CD8-positive, alpha-beta memory T cell (primary cell): ENCODE data around the gene MBOAT2. TPM values are rescaled to one million over a fixed set of nuclear protein-coding genes. Genes with fewer than 3 reads are reported as not detected.

Source experiments
- CTCF ChIA-PET: fragments of 350-600 bp; sonication (Branson Sonifier 250); formaldehyde crosslinking; loops from one replicate; lab custom pipeline; 2021; ENCODE audit warnings: antibody characterized with exemption; lab: Charles Lee
- POLR2A ChIA-PET: fragments of 350-600 bp; sonication (Branson Sonifier 250); formaldehyde crosslinking; loops from one replicate; lab custom pipeline; 2021; ENCODE audit warnings: antibody characterized with exemption; lab: Charles Lee
- DNase-seq, 5 donors: peaks; one replicate each; pipeline versions ENCODE4 v3.0.0 to v3.0.0-alpha.2; 2020 to 2022; ENCODE audit warnings: mixed read lengths in 1 of 5
- H3K27ac ChIP-seq: one replicate; pipeline ENCODE4 v1.7.0; 2013; ENCODE audit warnings: low read depth, mild to moderate bottlenecking, low read length, moderate library complexity
- H3K27me3 ChIP-seq: 2 replicates; pipeline ENCODE4 v1.7.0; 2013; ENCODE audit warnings: low read length, mild to moderate bottlenecking; ENCODE audit not compliant: insufficient read depth, poor library complexity, severe bottlenecking
- H3K36me3 ChIP-seq: 2 replicates; pipeline ENCODE4 v1.7.0; 2013; ENCODE audit warnings: mild to moderate bottlenecking, low read length, moderate library complexity; ENCODE audit not compliant: insufficient read depth
- H3K4me1 ChIP-seq: 2 replicates; pipeline ENCODE4 v1.7.0; 2013; ENCODE audit warnings: mild to moderate bottlenecking, low read length, moderate library complexity; ENCODE audit not compliant: insufficient read depth
- H3K4me3 ChIP-seq: 2 replicates; pipeline ENCODE4 v1.7.0; 2013; ENCODE audit warnings: mild to moderate bottlenecking, low read length
- H3K9me3 ChIP-seq: 2 replicates; pipeline ENCODE4 v1.7.0; 2013; ENCODE audit warnings: mild to moderate bottlenecking, low read length
- H3K27ac Mint-ChIP-seq, 8 donors: one replicate each; pipeline ENCODE4 v1.8.0; 2020 to 2021; ENCODE audit warnings: mixed read lengths in 8 of 8, mild to moderate bottlenecking in 6 of 8, inconsistent platforms in 3 of 8, moderate library complexity in 3 of 8
- H3K27me3 Mint-ChIP-seq, 2 donors: one replicate each; pipeline ENCODE4 v1.8.0; 2020 to 2021; ENCODE audit warnings: mixed read lengths in 2 of 2, mild to moderate bottlenecking in 1 of 2, moderate library complexity in 1 of 2
- H3K36me3 Mint-ChIP-seq, 3 donors: one replicate each; pipeline ENCODE4 v1.8.0; 2020 to 2021; ENCODE audit warnings: mixed read lengths in 3 of 3, inconsistent platforms in 1 of 3, mild to moderate bottlenecking in 1 of 3
- H3K4me1 Mint-ChIP-seq, 3 donors: one replicate each; pipeline ENCODE4 v1.8.0; 2020 to 2021; ENCODE audit warnings: mixed read lengths in 3 of 3, inconsistent platforms in 1 of 3, mild to moderate bottlenecking in 1 of 3
- H3K4me3 Mint-ChIP-seq, 7 donors: one replicate each; pipeline ENCODE4 v1.8.0; 2020 to 2021; ENCODE audit warnings: mixed read lengths in 7 of 7, mild to moderate bottlenecking in 6 of 7, moderate library complexity in 4 of 7, inconsistent platforms in 2 of 7
- H3K9me3 Mint-ChIP-seq, 5 donors: one replicate each; pipeline ENCODE4 v1.8.0; 2020 to 2022; ENCODE audit warnings: mixed read lengths in 5 of 5, mild to moderate bottlenecking in 3 of 5, moderate library complexity in 2 of 5, inconsistent platforms in 1 of 5
- polyA plus RNA-seq: library from polyadenylated mRNA; unstranded; fragments of 300-500 nt; fragmentation: Illumina TruSeq; gene quantifications from one replicate; pipeline ENCODE4 v1.2.3, GENCODE V29; 2021
- total RNA-seq, 2 experiments: library from RNA; stranded (reverse); gene quantifications; one replicate each; pipeline ENCODE4 v1.2.3, GENCODE V29; 2021

MBOAT2 gene
- total and polyA plus RNA-seq, 3 experiments from 2014 or later = 0.62 to 3.3 (median 3.2) TPM

GRCh38 chr2:8840475-8841091 is 162.9 kb downstream of the MBOAT2 start:
- peaks cover 11 to 22% of the 10 kb centered on the region in 2 donors for H3K27me3 Mint-ChIP-seq
- Histone ChIP-seq H3K36me3 (no peaks in the 10 kb centered on the region), H3K9me3 (no peaks in the 10 kb centered on the region), H3K4me3 (no peak overlapping the region), H3K4me1 (peaks cover 15% of the 10 kb centered on the region), H3K27me3 (no peaks in the 10 kb centered on the region), H3K27ac (no peak overlapping the region)
- H3K4me3 Mint-ChIP-seq = peak overlapping the region in 1 of 7 donors; percentile 36
- no peaks in the 10 kb centered on the region for H3K9me3 Mint-ChIP-seq
- CTCF ChIA-PET = no interaction called here
- H3K4me1 Mint-ChIP-seq = peaks cover 24 to 34% (median 26%) of the 10 kb centered on the region in 3 donors
- H3K27ac Mint-ChIP-seq = peak overlapping the region in 1 of 8 donors; percentile 53
- peaks cover 0 to 7% (median 0%) of the 10 kb centered on the region in 3 donors for H3K36me3 Mint-ChIP-seq
- POLR2A ChIA-PET = no interaction called here
- DNase-seq = no peak

- peaks cover 25% of the 10 kb centered on the region for H3K4me1 ChIP-seq
- Mint-ChIP-seq H3K27me3 (peaks cover 3 to 11% of the 10 kb centered on the region in 2 donors), H3K27ac (peak overlapping the region in 1 of 8 donors; percentile 72), H3K4me1 (peaks cover 36 to 46% (median 38%) of the 10 kb centered on the region in 3 donors), H3K36me3 (peaks cover 0 to 7% (median 0%) of the 10 kb centered on the region in 3 donors), H3K9me3 (no peaks in the 10 kb centered on the region), H3K4me3 (peak overlapping the region in 1 of 7 donors; percentile 77)
- H3K27ac ChIP-seq = no peak overlapping the region
- no peaks in the 10 kb centered on the region for H3K9me3 ChIP-seq
- POLR2A ChIA-PET = interaction anchor here (0.6 to 0.7 kb wide), 2 partner anchors 33 to 716 kb away, joined by 3 read pairs; partner anchors contain the start of gene ADAM17
- H3K36me3 ChIP-seq = no peaks in the 10 kb centered on the region
- no peaks in the 10 kb centered on the region for H3K27me3 ChIP-seq
- H3K4me3 ChIP-seq = no peak overlapping the region
- CTCF ChIA-PET = no interaction called here
- no peak for DNase-seq
Observed at GRCh38 chr2:8839189-8839965, 164.1 kb downstream of the MBOAT2 start.

GRCh38 chr2:8837795-8838140 is 165.7 kb downstream of the MBOAT2 start:
- Histone ChIP-seq H3K4me1 (peaks cover 35% of the 10 kb centered on the region), H3K27me3 (no peaks in the 10 kb centered on the region), H3K27ac (no peak overlapping the region), H3K4me3 (peak overlapping the region; percentile 57), H3K9me3 (no peaks in the 10 kb centered on the region), H3K36me3 (no peaks in the 10 kb centered on the region)
- ChIA-PET CTCF (no interaction called here), POLR2A (interaction anchor here (0.6 to 0.7 kb wide), 2 partner anchors 1416 to 1975 kb away, joined by 3 read pairs; partner anchors contain the start of gene PDIA6)
- DNase-seq = no peak
- peaks cover 0 to 7% (median 0%) of the 10 kb centered on the region in 3 donors for H3K36me3 Mint-ChIP-seq
- H3K27me3 Mint-ChIP-seq = peaks cover 3 to 5% of the 10 kb centered on the region in 2 donors
- peaks cover 51 to 62% (median 51%) of the 10 kb centered on the region in 3 donors for H3K4me1 Mint-ChIP-seq
- H3K9me3 Mint-ChIP-seq = no peaks in the 10 kb centered on the region
- peak overlapping the region in 4 of 8 donors; percentile 17 to 88 (median 55) for H3K27ac Mint-ChIP-seq
- H3K4me3 Mint-ChIP-seq = peak overlapping the region; percentile 99 to 100 (median 100)

- Mint-ChIP-seq H3K9me3 (no peaks in the 10 kb centered on the region), H3K27me3 (peaks cover 1 to 5% of the 10 kb centered on the region in 2 donors), H3K4me1 (peaks cover 56 to 68% (median 57%) of the 10 kb centered on the region in 3 donors), H3K36me3 (peaks cover 0 to 9% (median 0%) of the 10 kb centered on the region in 3 donors), H3K4me3 (peak within 1 kb of the TSS; percentile 99 to 100 (median 100)), H3K27ac (peak within 1 kb of the TSS; percentile 88 to 99 (median 98))
- ChIA-PET CTCF (no interaction called here), POLR2A (interaction anchor here (0.6 to 0.7 kb wide), 2 partner anchors 1417 to 1975 kb away, joined by 3 read pairs; partner anchors contain the start of gene PDIA6)
- H3K36me3 ChIP-seq = no peaks in the 10 kb centered on the region
- H3K9me3 ChIP-seq = no peaks in the 10 kb centered on the region
- H3K27ac ChIP-seq = peak within 1 kb of the TSS; percentile 64
- peak; percentile 75 to 90 (median 79) for DNase-seq
- H3K4me3 ChIP-seq = peak within 1 kb of the TSS; percentile 57
- no peaks in the 10 kb centered on the region for H3K27me3 ChIP-seq
- H3K4me1 ChIP-seq = peaks cover 36% of the 10 kb centered on the region
Observed at GRCh38 chr2:8836971-8837794, 166.3 kb downstream of the MBOAT2 start, which contains the start of gene KIDINS220. Gene KIDINS220 (minus strand): TSS chr2:8837613. CDS start chr2:8827093, 10,520 bp downstream.

DNA sequence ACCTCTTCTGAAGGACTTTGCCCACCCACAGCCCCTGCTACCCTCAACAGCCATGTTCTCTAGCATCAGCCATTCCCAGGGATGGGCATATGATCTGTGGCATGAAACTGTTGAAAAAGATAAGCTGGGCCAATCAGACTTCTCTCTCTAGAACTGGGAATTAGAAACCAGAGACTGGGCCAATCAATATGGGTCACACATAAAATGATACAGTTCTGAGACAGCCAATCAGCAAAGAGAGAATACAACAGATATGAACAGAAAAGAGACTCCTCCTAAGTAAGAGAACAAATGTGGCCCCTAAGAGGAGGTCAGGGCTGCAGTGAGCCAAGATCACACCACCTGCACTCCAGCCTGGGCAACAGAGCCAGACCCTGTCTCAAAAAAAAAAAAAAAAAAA is 168.2 kb downstream of the MBOAT2 start:
- H3K4me1 ChIP-seq = peaks cover 40% of the 10 kb centered on the region
- DNase-seq = no peak
- no peaks in the 10 kb centered on the region for H3K9me3 ChIP-seq
- H3K36me3 ChIP-seq = no peaks in the 10 kb centered on the region
- Mint-ChIP-seq H3K36me3 (peaks cover 0 to 9% (median 6%) of the 10 kb centered on the region in 3 donors), H3K9me3 (no peaks in the 10 kb centered on the region), H3K27me3 (peaks cover 0 to 1% of the 10 kb centered on the region in 2 donors), H3K4me3 (peak overlapping the region in 6 of 7 donors; percentile 99 to 100 (median 100)), H3K27ac (peak overlapping the region in 5 of 8 donors; percentile 8 to 58 (median 27)), H3K4me1 (peaks cover 72 to 80% (median 75%) of the 10 kb centered on the region in 3 donors)
- POLR2A ChIA-PET = no interaction called here
- H3K4me3 ChIP-seq = no peak overlapping the region
- H3K27me3 ChIP-seq = no peaks in the 10 kb centered on the region
- H3K27ac ChIP-seq = no peak overlapping the region
- CTCF ChIA-PET = no interaction called here

- Mint-ChIP-seq H3K27me3 (peaks cover 0 to 1% of the 10 kb centered on the region in 2 donors), H3K4me3 (peak overlapping the region in 2 of 7 donors; percentile 19 to 22), H3K4me1 (peaks cover 80 to 90% (median 88%) of the 10 kb centered on the region in 3 donors), H3K27ac (peak overlapping the region in 1 of 8 donors; percentile 30), H3K9me3 (no peaks in the 10 kb centered on the region), H3K36me3 (peaks cover 0 to 10% (median 6%) of the 10 kb centered on the region in 3 donors)
- no peaks in the 10 kb centered on the region for H3K36me3 ChIP-seq
- no peak overlapping the region for H3K4me3 ChIP-seq
- H3K9me3 ChIP-seq = no peaks in the 10 kb centered on the region
- H3K4me1 ChIP-seq = peaks cover 44% of the 10 kb centered on the region
- H3K27ac ChIP-seq = no peak overlapping the region
- DNase-seq = no peak
- POLR2A ChIA-PET = interaction anchor here (0.6 kb wide), 1 partner anchor 811 kb away, joined by 6 read pairs; no protein-coding TSS in a partner anchor
- no peaks in the 10 kb centered on the region for H3K27me3 ChIP-seq
- CTCF ChIA-PET = no interaction called here
Observed at GRCh38 chr2:8833853-8834252, 169.6 kb downstream of the MBOAT2 start.

DNA sequence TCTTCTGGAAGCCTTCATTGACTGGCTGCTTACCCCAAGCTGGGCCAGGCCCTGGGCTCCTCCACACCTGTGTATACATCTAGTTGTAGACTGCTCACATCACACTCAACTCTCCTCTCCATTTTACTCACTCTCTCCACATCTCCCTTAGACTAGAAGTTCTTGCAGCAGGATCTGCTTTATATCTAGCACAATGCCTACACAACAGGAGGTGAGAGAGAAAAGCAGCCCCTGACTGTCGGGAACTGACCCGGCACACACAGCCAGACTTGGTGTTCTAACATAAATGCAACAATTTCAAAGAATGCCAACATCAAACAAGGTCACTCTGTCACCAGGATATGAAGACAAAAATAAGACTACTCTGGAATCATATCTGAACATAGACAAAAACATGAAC is 172.0 kb downstream of the MBOAT2 start:
- peaks cover 0 to 13% (median 10%) of the 10 kb centered on the region in 3 donors for H3K36me3 Mint-ChIP-seq
- no peak for DNase-seq
- Histone ChIP-seq H3K9me3 (no peaks in the 10 kb centered on the region), H3K4me1 (peaks cover 38% of the 10 kb centered on the region), H3K27me3 (no peaks in the 10 kb centered on the region), H3K36me3 (no peaks in the 10 kb centered on the region), H3K27ac (no peak overlapping the region), H3K4me3 (no peak overlapping the region)
- H3K9me3 Mint-ChIP-seq = no peaks in the 10 kb centered on the region
- ChIA-PET POLR2A (no interaction called here), CTCF (no interaction called here)
- H3K27ac Mint-ChIP-seq = peak overlapping the region in 5 of 8 donors; percentile 11 to 95 (median 52)
- H3K27me3 Mint-ChIP-seq = no peaks in the 10 kb centered on the region
- H3K4me3 Mint-ChIP-seq = no peak overlapping the region
- peaks cover 79 to 92% (median 84%) of the 10 kb centered on the region in 3 donors for H3K4me1 Mint-ChIP-seq
